ENCODE results near the gene SH2D7. TPM values are rescaled to one million over a fixed set of nuclear protein-coding genes. Genes with fewer than 3 reads are reported as not detected.
A peak's percentile ranks its signal among the peaks of the same experiment; 100 is the strongest.

The SH2D7 gene
- total RNA-seq, 1 donor from 2014 or later: not detected

GRCh38 chr15:78087951-78088772 is 4.2 kb upstream of the SH2D7 start:
- H3K9me3 ChIP-seq: no peaks in the 10 kb centered on the region
- intact Hi-C loops (cut with DNase I): no loop called here
- no peaks in the 10 kb centered on the region for H3K27me3 ChIP-seq (ENCODE audit: low read depth)
- TF ChIP-seq CTCF (IDR thresholded peaks at IDR 0.05): no peak
- H3K4me3 ChIP-seq: no peak overlapping the region
- H3K27ac ChIP-seq: no peak overlapping the region
- H3K36me3 ChIP-seq: no peaks in the 10 kb centered on the region
- DNase-seq (no peak), ATAC-seq (peak; percentile 27 to 48)
- H3K4me1 ChIP-seq: peaks cover 44% of the 10 kb centered on the region

- ATAC-seq (no peak), DNase-seq (no peak)
- intact Hi-C loops (cut with DNase I): no loop called here
- Histone ChIP-seq H3K9me3 (no peaks in the 10 kb centered on the region), H3K4me1 (peaks cover 38% of the 10 kb centered on the region), H3K27me3 (ENCODE audit: low read depth) (no peaks in the 10 kb centered on the region), H3K4me3 (no peak overlapping the region), H3K27ac (no peak overlapping the region), H3K36me3 (no peaks in the 10 kb centered on the region)
- TF ChIP-seq CTCF (IDR thresholded peaks at IDR 0.05): no peak
Measured at GRCh38 chr15:78088773-78089080, 3.6 kb upstream of the SH2D7 start.

GRCh38 chr15:78090422-78091063 is 1.8 kb upstream of the SH2D7 start:
- H3K27ac ChIP-seq: no peak overlapping the region
- H3K27me3 ChIP-seq (ENCODE audit: low read depth): no peaks in the 10 kb centered on the region
- no peak for ATAC-seq
- no peaks in the 10 kb centered on the region for H3K36me3 ChIP-seq
- no peak for DNase-seq
- no peak overlapping the region for H3K4me3 ChIP-seq
- no peak for TF ChIP-seq CTCF (IDR thresholded peaks at IDR 0.05)
- peaks cover 25% of the 10 kb centered on the region for H3K4me1 ChIP-seq
- no peaks in the 10 kb centered on the region for H3K9me3 ChIP-seq
- intact Hi-C loops (cut with DNase I): no loop called here

- H3K27ac ChIP-seq: peak overlapping the region; percentile 22
- H3K9me3 ChIP-seq: no peaks in the 10 kb centered on the region
- no peak for DNase-seq
Measured at GRCh38 chr15:78093242-78094020, 1.1 kb downstream of the SH2D7 start.

More at GRCh38 chr15:78093242-78094020, 1.1 kb downstream of the SH2D7 start:
- intact Hi-C loops (cut with DNase I): no loop called here
- Histone ChIP-seq H3K27me3 (ENCODE audit: low read depth) (no peaks in the 10 kb centered on the region), H3K4me1 (peaks cover 18% of the 10 kb centered on the region), H3K36me3 (no peaks in the 10 kb centered on the region), H3K4me3 (no peak overlapping the region)
- no peak for TF ChIP-seq CTCF (IDR thresholded peaks at IDR 0.05)
- peak; percentile 61 to 63 for ATAC-seq

Data from lower lobe of right lung (tissue), 2 donors.